Kidney glomerular epithelial cell (primary cell): ENCODE measurements around the gene OLAH.
A peak's percentile ranks its signal among the peaks of the same experiment; 100 is the strongest.
"Not testable (repeated sequence)": the region's sequence is repeated elsewhere in the genome, so short reads cannot be mapped to it uniquely, and the experiment has no call there.

Experiments used
- DNase-seq: peaks from one replicate; lab custom pipeline; 2025; lab: John Stamatoyannopoulos, UW

Gene OLAH

GRCh38 chr10:15043674-15044073, at the start of gene OLAH:
TSS of gene OLAH (plus strand) at chr10:15043943. CDS start at chr10:15047289, 3,346 bp downstream.
- DNase-seq = no peak

GRCh38 chr10:14995964-14996565, 47.7 kb upstream of the OLAH start:
- no peak for DNase-seq

GRCh38 chr10:15013530-15013929, 30.2 kb upstream of the OLAH start:
- DNase-seq = not testable (repeated sequence)

GRCh38 chr10:15015451-15015850, 28.3 kb upstream of the OLAH start:
- DNase-seq = no peak

GRCh38 chr10:15020966-15021365, 22.8 kb upstream of the OLAH start:
- not testable (repeated sequence) for DNase-seq

GRCh38 chr10:15023079-15023478, 20.7 kb upstream of the OLAH start:
- DNase-seq = not testable (repeated sequence)

- DNase-seq = not testable (repeated sequence)
Measured at GRCh38 chr10:15024017-15025004, 19.4 kb upstream of the OLAH start.

GRCh38 chr10:15025040-15025439, 18.7 kb upstream of the OLAH start:
- not testable (repeated sequence) for DNase-seq

GRCh38 chr10:15027741-15028140, 16.0 kb upstream of the OLAH start:
- no peak for DNase-seq

- DNase-seq = no peak
Measured at GRCh38 chr10:15035385-15036301, 8.1 kb upstream of the OLAH start.

- no peak for DNase-seq
Measured at GRCh38 chr10:15037691-15038090, 6.1 kb upstream of the OLAH start.

GRCh38 chr10:15038416-15038815, 5.3 kb upstream of the OLAH start:
- DNase-seq = no peak

GRCh38 chr10:15045380-15045779, 1.6 kb downstream of the OLAH start:
- DNase-seq = no peak

GRCh38 chr10:15046626-15047025, 2.9 kb downstream of the OLAH start:
- peak; percentile 8 for DNase-seq

- DNase-seq = no peak
Measured at GRCh38 chr10:15049533-15049932, 5.8 kb downstream of the OLAH start.

GRCh38 chr10:15052121-15052520, 8.4 kb downstream of the OLAH start:
- DNase-seq = no peak

- peak; percentile 7 for DNase-seq
Measured at GRCh38 chr10:15053061-15053460, 9.3 kb downstream of the OLAH start.

- DNase-seq = no peak
Measured at GRCh38 chr10:15058689-15059088, 14.9 kb downstream of the OLAH start.

GRCh38 chr10:15059914-15060313, 16.2 kb downstream of the OLAH start:
- DNase-seq = no peak

GRCh38 chr10:15060638-15061037, 16.9 kb downstream of the OLAH start:
- no peak for DNase-seq

- no peak for DNase-seq
Measured at GRCh38 chr10:15067154-15067553, 23.4 kb downstream of the OLAH start.

- no peak for DNase-seq
Measured at GRCh38 chr10:15068802-15069201, 25.1 kb downstream of the OLAH start.
